Activated CD8-positive, alpha-beta memory T cell treated with anti-CD3 and anti-CD28 coated beads, Interleukin-2, amount 50 U/mL, for 48 hours (primary cell): ENCODE measurements around the gene ABCA8.
"Not testable (repeated sequence)": the region's sequence is repeated elsewhere in the genome, so short reads cannot be mapped to it uniquely, and the experiment has no call there.

ENCODE experiments used
- DNase-seq: peaks from one replicate; pipeline ENCODE4 v3.0.0-alpha.2; 2020

The ABCA8 gene, protein sequence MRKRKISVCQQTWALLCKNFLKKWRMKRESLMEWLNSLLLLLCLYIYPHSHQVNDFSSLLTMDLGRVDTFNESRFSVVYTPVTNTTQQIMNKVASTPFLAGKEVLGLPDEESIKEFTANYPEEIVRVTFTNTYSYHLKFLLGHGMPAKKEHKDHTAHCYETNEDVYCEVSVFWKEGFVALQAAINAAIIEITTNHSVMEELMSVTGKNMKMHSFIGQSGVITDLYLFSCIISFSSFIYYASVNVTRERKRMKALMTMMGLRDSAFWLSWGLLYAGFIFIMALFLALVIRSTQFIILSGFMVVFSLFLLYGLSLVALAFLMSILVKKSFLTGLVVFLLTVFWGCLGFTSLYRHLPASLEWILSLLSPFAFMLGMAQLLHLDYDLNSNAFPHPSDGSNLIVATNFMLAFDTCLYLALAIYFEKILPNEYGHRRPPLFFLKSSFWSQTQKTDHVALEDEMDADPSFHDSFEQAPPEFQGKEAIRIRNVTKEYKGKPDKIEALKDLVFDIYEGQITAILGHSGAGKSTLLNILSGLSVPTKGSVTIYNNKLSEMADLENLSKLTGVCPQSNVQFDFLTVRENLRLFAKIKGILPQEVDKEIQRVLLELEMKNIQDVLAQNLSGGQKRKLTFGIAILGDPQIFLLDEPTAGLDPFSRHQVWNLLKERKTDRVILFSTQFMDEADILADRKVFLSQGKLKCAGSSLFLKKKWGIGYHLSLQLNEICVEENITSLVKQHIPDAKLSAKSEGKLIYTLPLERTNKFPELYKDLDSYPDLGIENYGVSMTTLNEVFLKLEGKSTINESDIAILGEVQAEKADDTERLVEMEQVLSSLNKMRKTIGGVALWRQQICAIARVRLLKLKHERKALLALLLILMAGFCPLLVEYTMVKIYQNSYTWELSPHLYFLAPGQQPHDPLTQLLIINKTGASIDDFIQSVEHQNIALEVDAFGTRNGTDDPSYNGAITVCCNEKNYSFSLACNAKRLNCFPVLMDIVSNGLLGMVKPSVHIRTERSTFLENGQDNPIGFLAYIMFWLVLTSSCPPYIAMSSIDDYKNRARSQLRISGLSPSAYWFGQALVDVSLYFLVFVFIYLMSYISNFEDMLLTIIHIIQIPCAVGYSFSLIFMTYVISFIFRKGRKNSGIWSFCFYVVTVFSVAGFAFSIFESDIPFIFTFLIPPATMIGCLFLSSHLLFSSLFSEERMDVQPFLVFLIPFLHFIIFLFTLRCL (N-terminal part only)

DNA sequence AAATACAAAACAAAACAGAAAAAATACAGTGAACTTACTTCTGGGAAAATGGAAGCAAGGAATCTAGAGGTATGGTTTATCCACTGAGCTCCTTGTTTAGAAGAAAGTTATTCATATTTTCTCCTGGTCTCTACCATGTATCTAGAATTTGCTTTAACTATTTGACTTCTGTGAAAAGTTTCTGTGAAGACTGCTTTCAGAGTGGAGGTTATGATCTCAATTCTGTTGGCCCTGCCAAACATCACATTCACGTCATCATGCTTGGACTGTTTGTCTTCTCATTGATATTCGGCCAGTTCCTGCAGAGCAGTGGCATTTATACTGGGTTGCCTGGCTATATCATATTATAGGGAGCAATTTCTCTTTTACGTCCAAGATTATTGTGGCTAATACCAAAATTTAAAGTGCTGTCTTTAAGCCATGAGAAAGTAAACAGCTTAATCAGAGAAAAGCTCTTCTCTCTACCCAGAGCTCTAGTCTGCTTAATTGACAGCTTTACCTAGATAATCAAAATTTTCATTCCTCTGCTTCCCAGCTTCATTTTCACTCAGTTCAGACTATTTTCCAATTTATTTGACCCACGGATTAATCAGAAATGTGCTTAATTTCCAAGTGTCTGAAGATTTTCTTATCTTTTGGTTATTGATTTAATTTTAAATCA lies at the start of gene ABCA8:
TSS of gene ABCA8 (minus strand) at position 212 of the 661 bp plus-strand sequence. CDS start 13,358 bp downstream, outside the sequence.
- DNase-seq, result no peak

DNA sequence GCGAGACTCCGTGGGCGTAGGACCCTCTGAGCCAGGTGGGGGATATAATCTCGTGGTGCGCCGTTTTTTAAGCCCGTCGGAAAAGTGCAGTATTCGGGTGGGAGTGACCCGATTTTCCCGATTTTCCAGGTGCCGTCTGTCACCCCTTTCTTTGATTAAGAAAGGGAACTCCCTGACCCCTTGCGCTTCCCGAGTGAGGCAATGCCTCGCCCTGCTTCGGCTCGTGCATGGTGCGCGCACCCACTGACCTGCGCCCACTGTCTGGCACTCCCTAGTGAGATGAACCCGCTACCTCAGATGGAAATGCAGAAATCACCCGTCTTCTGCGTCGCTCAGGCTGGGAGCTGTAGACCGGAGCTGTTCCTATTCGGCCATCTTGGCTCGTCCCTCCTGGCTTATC lies 49.6 kb upstream of the ABCA8 start:
- DNase-seq, result not testable (repeated sequence)

DNA sequence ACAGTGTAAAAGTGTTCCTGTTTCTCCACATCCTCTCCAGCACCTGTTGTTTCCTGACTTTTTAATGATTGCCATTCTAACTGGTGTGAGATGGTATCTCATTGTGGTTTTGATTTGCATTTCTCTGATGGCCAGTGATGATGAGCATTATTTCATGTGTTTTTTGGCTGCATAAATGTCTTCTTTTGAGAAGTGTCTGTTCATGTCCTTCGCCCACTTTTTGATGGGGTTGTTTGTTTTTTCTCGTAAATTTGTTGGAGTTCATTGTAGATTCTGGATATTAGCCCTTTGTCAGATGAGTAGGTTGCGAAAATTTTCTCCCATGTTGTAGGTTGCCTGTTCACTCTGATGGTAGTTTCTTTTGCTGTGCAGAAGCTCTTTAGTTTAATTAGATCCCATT lies 44.6 kb upstream of the ABCA8 start:
- DNase-seq, result not testable (repeated sequence)

DNA sequence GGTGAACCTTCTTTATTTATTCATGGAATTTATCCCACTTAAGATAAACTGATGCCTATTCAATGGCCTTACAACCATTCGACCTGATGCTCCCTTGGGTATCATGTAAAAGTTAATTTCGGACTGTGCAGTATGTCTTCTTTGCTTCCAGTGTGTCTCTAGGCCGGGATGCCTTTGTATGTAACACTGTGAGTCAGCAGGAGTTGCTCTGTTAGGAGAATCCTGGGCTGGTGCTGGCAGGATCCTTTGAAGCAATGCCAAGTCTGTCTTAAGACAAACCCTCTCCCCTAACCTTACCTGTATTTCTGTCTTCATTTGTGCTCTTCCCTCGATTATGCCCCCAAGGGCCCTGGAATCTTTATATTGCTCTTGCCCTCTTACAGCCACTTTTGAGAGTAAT lies 37.9 kb upstream of the ABCA8 start:
- no peak for DNase-seq

DNA sequence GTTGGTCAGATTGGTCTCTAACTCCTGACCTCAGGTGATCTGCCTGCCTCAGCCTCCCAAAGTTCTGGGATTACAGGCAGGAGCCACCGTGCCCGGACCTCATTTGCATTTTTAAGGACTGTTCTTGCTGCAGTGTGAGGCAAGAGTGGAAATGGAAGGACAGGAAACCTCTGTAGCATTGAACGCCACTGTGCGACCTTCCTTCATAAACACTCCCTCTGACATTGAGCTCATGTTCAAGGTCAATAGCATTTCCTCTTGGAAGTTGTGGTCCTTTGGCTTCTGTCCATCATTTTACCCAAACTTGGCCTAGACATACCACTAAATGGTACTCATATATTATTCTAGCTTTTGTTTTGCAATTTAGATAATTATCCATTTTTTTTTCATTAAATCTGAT lies 32.8 kb upstream of the ABCA8 start:
- DNase-seq, result no peak

DNA sequence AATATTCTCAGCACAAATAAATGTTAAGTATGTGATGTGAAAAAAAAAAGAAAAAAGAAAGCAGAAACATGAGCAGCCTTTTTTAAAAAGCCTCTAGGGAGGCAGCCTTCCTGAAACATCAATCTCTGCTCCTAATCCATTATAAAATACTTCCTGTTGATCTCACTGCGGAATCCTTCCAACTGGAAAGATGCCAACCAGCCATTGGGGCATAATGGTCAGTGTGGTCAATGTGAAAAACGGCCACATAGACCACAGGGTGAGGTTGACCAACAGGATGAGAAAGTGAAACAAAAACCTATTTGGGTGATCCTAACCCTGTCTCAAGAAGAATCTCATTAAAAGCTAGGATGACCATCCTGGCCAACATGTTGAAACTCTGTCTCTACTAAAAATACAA lies 26.1 kb upstream of the ABCA8 start:
- no peak for DNase-seq

DNA sequence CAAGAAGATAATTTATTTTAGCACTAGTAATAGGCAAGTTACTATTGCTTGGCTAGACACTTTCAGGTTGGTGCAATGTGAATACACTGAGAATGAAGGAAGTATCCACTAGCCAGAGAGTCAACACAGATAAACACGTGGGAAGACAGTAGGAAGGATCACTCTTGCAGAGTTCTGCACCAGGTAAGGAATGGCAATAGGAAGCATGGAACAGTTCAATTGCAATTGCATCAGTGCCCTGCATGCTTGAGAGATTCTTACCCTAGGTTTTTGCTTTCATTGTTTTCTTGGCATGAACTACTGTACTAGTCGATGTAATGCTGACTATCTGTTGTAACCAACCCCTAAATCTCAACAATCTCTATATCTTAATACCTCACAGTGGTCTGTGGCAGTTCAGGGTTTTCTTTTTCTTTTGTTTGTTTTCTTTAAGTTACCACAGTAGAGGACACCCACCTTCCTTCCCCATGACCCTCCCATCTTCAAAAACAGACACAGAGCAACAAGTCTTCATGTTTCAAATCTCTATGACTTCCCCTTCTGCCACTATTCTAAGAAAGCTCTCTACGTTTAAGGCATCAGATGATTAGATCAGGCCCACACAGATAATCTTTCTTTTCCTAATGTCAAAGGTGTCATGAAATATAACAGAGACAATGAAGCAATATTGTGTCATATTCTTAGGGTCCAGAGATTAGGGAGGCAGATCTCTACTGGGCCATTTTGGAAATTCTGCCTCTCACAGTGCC lies 18.1 kb upstream of the ABCA8 start:
- no peak for DNase-seq

DNA sequence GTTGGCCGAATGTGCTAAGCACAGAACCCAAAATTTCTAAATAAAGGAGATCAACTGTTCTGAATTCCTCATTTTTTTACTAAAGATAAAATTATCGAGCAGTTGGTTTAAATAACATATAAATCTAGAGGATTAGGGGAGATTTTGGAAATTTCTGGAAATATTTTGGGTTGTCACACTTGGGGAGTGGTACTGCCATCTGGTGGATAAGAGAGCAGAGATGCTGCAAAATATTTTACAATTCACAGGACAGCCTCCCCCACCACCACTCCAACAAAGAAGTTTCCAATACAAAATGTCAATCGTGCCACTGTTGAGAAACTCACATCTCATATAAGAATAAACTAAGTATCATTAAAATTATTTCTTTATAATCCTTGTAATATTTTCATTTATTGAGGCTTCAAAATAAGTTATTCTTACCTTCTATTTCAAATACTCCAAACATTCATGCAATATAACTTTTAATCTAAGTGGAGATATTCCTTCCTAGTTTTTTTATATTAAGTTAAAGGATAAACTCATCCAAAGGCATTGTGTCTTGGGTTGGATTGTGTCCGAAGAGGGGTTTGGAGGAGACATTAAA lies 17.0 kb upstream of the ABCA8 start:
- DNase-seq, result no peak

DNA sequence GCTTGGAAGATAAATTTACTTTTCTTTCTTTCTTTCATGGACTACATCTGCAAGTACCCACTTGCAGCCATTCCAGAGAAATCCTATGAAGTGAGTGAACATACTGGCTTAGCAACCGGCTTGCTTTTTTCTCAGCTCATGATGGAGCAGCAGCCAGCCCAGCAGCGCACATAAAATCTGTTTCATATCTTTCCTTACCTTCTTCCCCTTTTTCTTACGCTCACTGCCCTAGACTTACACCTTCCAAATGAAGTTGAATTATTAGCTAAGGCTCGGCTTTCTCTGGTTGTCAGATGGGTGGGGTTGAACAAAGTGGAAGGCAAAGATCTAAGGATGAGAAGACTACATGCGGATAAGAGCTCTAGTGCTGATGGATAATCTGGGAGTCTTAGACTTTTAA lies 13.9 kb upstream of the ABCA8 start:
- DNase-seq, result no peak

DNA sequence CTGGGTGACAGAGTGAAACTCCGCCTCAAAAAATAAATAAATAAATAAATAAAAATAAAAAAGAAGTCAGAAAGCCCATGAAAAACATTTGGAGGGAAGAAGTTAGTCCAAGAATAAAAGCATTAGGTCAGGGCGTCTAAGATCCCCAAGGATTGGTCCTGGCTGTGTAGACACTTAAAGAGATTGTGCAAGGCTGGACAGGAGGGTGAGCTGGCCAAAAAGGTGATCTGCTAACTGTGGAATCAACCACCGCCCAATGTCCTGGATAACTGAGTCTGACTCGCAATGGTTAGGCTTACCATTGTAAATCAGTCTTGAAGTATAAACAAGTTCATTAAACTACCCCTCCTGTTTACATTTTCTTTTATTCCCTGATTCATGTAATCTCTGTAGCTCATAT lies 8.8 kb upstream of the ABCA8 start:
- DNase-seq, result no peak

DNA sequence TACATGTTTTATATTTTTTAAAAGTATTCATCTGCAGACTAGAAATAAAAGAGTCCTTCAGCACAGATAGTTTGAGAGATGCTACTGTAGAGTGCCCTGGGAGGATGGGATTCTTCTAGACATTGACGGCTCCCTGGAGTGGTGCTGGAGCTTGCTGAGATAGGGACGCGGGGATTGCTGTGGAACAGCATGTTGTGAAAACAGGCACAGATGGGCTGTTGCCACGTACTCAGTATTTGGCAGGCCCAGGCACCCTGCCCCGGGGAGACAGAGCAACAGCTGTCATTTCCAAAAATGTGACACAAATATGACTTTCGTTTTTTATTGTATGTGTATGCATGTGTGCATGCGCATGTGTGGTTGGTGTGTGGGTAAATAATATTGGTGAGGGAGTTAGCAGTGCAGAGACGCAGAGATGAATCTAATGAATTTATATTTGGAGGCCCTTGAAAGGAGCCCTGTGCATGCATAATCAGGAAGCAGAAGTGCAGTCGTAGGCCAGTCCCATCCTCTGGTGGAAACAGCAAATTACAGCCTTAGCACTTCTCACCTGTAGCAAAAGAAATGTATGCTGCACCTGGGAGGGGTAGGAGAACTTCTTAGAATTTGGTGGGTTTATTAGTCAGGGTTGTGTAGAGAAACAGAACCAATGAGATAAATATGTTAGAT lies 6.2 kb upstream of the ABCA8 start:
- no peak for DNase-seq

DNA sequence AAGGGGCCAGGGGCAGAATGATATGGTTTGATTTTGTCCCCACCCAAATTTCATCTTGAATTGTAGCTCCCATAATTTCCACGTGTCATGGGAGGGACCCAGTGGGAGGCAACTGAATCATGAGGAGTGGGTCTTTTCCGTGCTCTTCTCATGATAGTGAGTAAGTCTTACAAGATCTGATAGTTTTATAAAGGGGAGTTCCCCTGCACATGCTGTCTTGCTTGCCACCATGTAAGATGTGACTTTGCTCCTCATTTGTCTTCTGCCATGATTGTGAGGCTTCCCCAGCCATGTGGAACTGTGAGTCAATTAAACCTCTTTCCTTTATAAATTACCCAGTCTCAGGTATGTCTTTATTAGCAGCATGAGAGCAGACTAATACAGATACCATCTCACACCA lies 3.9 kb upstream of the ABCA8 start:
- not testable (repeated sequence) for DNase-seq

DNA sequence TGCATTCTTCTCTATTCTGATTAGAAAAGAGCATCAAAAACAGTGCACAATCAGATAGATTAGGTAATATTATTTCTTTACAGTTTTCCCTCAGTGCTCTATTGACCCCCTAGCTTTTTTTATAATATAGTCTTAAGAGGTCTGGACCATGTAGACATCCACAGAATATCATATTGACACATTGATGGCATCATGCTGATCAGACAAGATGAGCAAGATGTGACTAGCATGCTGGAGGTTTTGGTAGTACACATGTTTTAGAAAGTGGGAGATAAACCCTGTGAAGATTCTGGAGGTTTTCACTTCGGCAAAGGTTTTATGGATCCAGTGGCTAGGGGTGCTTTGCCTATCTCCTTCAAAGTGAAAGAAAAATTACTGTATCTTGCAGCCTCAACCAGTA lies 2.8 kb upstream of the ABCA8 start:
- DNase-seq, result no peak

DNA sequence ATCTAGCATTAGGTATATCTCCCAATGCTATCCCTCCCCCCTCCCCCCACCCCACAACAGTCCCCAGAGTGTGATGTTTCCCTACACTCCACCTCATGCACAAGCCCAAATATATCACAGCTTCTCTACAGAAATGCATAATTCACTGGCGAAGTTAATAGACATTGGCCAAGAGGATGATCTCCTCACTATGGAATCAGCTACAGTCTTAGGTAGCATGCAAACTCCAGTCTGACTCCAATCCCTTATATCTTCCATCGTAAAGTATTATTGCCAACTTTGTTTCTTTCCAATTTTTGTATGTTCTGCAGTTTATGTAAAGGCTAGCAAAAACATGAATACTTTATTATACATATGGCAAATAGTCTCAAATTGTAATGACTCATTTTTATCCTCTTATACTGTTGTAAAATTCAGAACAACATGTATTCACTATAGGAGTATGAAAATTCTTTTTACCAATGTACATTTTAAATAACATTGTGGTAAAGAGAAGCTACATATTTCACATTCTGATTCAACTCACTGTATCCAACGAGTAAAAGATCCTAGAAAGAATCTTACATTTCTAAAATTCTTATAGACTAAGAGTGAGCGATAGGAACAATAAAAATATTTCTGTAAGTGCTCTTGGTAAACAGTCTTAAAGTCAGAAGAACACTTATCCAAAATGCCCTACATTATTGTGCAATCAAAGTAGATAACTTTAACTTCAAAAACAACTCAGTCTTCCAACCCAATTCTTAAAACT lies 871 bp downstream of the ABCA8 start:
- DNase-seq, result no peak

DNA sequence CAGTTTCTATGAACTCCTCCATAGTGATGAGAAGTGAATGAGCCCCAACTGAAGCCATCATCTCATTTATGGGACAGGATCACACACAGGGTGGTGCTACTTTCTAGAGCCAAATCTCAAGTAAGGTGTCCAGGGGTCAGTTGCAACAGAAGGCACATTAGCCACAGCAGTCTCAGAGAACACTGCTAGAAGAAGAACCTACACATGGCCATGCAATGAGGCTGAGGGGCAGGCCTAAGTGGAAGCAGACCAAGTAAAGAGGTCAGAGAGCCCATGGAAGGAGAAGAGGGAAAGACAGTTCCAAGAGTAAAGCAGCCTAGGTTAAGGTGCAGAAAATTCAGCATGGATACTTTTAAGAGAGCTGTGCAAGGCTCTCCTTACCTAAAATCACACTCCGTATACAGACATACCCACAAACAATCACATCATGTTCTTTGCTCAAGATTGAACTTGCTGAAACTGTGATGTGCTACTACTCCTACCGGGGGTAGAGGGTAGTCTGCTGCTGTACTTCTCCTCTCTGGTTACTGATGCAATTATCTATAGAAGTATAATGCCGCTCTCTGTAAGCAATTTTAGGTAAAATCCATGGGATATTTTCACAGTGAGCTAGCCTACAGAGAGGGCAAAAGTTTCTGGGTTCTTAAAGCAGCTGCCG lies 1.7 kb downstream of the ABCA8 start:
- DNase-seq, result no peak

DNA sequence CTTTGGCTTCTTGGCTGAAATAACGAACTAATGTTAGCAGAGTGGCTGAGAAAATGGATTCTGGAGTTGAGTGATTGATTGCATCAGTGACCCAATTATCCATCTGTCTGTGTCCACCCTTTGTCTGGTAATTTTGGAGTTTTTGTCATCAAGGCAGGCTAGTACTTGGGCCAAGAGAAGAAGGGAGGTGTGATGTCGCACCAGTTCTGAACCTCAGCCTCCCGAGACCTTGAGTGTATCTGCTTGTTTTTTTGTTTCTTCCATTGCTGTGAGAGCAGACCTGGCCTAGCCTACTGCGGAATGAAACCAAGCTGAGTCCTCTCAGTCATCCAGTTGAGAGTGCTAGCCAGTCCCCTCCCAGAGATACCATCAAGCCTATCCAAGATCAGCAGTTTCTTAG lies 4.5 kb downstream of the ABCA8 start:
- DNase-seq, result no peak

DNA sequence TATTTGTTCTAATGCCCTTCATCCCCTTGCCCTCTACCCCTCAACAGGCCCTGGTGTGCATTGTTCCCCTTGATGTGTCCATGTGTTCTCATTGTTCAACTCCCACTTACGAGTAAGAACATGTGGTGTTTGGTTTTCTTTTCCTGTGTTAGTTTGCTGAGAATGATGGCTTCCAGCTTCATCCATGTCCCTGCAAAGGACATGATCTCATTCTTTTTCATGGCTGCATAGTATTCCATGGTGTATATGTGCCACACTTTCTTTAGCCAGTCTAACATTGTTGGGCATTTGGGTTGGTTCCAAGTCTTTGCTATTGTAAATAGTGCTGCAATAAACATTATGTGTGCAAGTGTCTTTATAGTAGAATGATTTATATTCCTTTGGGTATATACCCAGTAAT lies 7.3 kb downstream of the ABCA8 start:
- not testable (repeated sequence) for DNase-seq

DNA sequence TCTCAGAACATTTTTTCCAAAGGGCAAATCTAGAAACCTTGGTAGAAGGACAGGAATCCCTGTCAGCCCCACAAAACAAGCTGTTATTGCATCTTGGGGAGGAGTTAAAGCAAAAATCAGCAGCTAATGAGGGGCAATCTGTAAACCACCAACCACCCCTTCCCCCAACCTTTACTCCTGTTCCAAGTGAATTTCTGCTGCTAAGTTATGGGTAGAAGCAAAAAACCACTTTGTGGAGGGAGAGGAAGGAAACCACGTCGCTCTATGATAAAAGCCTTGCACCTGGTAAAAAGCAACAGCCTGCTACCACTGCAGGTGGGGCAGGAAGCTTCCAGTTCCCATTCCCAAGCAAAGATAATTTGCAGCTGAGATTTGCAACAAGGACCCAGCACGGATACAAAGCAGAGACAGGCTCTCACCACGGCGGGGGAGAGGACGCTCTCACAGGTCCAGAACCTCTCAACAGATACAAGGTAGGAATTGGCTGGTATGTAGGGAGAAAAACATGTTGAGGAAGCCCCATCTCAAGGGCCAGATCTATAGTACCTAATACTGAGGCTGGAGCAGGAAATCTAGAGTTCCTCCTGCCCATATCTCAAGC lies 10.7 kb downstream of the ABCA8 start:
- DNase-seq, result no peak

DNA sequence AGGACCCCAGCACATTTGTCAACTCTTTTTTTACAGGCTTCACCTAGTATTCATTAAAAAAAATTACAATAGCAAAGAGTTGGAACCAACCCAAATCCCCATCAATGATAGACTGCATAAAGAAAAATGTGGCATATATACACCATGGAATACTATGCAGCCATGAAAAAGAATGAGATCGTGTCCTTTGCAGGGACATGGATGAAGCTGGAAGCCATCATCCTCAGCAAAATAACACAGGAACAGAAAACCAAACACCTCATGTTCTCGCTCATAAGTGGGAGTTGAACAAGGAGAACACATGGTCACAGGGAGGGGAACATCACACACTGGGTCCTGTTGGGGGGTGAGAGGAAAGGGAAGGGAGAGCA lies 11.4 kb downstream of the ABCA8 start:
- DNase-seq, result not testable (repeated sequence)
